ENCODE data around the gene PLOD1.

GRCh38 chr1:11929849-11930248 is 4.7 kb upstream of the PLOD1 start:
- TF ChIP-seq CTCF (IDR thresholded peaks at IDR 0.05; ENCODE audit: low read depth, low read length, missing input control) (no peak), FOXA1 (IDR thresholded peaks at IDR 0.05) (no peak), TAF1 (conservative IDR thresholded peaks at IDR 0.05) (no peak), SP1 (IDR thresholded peaks at IDR 0.05) (peak; percentile 27), JUND (IDR thresholded peaks at IDR 0.05) (no peak)
